HG03025 (cell line): ENCODE measurements around the gene CHAC1.

Experiments
- ATAC-seq: cut with Tn5 transposase; IDR thresholded peaks from one replicate; pipeline ENCODE4 v1.9.1; 2021; ENCODE audit warnings: mild to moderate bottlenecking, moderate library complexity; ENCODE audit not compliant: unreplicated experiment, low FRiP score

Gene CHAC1, protein sequence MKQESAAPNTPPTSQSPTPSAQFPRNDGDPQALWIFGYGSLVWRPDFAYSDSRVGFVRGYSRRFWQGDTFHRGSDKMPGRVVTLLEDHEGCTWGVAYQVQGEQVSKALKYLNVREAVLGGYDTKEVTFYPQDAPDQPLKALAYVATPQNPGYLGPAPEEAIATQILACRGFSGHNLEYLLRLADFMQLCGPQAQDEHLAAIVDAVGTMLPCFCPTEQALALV

DNA sequence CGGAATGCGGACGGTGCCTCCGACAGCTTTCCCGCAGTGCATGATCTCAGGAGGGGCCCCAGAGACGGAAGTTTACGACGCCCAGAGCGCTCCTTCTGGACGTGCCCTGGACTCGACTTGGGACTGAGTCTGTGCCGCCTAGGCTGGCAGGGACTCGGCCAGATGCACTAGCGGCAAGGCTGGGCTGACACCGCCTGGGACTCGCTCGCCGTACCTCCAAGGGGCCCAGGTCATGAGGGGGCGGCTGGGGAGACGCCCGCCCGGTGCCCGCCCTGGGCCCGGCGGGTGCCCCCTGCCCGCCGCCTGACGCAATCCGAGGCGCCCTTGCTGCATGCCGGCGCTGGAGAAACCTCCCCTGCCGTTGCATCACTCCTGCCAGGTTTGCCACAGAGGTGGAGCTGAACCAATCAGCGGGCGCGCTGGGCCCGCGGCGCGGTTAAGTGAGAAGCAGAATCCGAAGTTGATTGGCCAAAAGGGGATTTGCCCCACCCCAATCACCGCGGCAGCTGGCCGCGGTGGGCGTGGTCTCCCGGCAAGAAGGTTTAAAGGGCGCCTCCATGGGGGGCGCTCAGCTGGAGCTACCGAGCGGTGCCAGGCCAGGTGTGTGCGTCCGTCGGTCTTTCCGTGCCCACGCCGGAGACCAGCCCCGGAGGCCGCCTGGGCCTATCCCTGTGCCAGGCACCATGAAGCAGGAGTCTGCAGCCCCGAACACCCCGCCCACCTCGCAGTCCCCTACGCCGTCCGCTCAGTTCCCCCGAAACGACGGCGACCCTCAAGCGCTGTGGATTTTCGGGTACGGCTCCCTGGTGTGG is at the start of gene CHAC1:
CHAC1 (plus strand) TSS at position 571 of the 812 bp plus-strand sequence; CDS start at position 684, 113 bp downstream.
- ATAC-seq: peak; percentile 81

DNA sequence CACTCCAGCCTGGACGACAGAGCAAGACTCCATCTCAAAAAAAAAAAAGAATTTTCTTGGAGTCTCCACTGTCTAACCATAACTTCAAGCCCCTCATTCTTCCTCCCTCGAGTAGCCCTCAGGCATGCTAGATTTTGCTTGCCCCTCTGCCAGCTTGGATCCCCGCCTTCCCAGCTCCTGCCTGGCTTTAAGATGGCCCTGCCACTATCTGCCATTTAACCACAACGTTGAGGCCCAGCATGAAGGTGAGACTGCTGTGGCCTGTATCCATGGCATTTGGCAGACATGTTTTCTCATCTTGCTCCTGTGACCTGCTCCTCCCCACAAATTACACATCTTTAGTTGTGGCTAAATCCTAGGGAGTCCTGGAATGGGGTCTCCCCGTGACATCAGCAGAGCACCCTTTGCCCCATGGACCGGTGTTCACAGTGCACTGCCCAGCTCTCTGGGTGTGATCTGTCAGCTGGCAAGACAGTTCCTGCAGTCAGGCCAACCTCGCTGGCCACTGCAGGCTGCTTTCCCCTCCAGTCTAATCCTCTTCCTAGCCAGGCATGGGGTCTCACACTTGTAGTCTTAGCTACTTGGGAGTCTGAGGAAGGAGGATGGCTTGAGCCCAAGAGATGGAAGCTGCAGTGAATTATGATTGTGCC is 48.6 kb upstream of the CHAC1 start:
- no peak for ATAC-seq

- ATAC-seq: peak; percentile 47
Measured at GRCh38 chr15:40906091-40906990, 46.9 kb upstream of the CHAC1 start.

DNA sequence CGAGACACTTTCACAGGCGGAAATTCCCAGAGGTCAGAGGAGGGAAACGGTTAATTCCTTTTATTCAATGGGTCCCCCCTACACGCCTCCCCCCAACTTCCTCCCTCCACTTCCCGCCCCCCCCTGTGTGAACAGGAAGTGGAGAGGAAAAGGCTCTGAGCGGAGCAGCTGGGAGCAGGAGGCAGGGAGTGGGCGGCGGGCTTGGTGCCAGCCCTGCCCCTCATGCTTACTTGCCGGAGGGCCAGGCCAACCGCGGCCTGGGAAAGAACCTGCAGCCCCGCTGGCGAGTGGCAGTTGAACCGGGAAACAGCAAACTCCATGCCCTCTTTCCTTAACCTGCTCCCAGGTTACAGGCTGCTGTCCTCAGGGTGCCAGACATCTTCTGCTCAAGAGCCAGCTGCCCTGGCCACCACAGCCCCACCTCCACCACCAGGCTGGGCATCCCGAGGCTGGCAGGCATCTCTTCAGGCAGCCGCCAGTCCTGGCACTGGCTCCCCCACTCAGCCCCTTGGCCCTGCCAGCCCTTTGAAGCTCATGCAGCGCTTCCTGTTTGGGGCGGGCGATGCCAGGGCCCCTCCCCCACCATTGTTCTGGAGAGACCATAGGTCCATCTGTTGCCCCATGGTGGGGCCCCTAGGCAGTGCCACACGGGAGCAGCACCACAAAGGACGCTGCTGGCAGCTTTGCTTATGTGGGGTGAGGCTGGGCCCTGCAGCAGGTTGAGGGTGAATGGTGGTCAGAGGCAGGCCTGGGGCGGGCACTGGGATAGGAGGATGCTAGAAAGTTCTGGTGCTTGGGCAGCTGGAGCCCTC is 46.1 kb upstream of the CHAC1 start:
- no peak for ATAC-seq

DNA sequence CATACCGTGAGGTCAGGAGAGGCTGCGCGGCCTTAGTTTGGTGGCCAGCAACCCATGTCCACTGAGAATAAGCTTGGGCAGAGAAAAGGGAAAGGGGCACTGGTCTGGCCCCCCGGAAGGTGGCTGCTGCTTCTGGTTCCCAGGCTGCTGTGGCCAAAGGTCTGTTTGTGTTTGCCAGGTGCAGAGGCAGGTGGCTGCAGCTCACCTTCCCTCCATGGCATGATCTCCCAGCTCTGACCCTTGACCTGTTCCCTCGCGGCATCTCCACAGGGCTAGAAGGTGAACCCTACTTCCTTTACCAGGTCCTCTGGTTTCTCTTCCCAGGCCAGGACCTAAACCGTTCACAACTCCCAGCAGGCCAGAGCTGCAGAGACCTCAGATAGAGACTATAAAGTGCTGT is 45.2 kb upstream of the CHAC1 start:
- ATAC-seq: no peak

GRCh38 chr15:40909662-40910630 is 43.3 kb upstream of the CHAC1 start:
- ATAC-seq: no peak

GRCh38 chr15:40911141-40911540 is 42.1 kb upstream of the CHAC1 start:
- ATAC-seq: no peak

- no peak for ATAC-seq
Measured at GRCh38 chr15:40911693-40912092, 41.6 kb upstream of the CHAC1 start.

GRCh38 chr15:40912478-40912877 is 40.8 kb upstream of the CHAC1 start:
- no peak for ATAC-seq

DNA sequence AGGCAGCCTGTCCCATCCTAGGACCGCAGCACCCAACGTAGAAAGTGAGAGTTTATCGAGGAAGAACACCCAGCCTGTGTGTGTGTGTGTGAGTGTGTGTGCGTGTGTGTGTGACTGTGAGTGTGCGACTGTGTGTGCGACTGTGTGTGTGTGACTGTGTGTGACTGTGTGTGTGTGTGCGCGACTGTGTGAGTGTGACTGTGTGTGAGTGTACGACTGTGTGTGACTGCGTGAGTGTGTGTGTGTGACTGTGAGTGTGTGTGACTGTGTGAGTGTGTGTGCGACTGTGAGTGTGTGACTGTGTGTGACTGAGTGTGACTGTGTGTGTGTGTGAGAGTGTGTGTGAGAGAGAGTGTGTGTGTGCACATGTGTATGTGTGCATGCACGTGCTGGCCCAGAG is 39.3 kb upstream of the CHAC1 start:
- ATAC-seq: no peak

- ATAC-seq: no peak
Measured at GRCh38 chr15:40914486-40914885, 38.8 kb upstream of the CHAC1 start.

DNA sequence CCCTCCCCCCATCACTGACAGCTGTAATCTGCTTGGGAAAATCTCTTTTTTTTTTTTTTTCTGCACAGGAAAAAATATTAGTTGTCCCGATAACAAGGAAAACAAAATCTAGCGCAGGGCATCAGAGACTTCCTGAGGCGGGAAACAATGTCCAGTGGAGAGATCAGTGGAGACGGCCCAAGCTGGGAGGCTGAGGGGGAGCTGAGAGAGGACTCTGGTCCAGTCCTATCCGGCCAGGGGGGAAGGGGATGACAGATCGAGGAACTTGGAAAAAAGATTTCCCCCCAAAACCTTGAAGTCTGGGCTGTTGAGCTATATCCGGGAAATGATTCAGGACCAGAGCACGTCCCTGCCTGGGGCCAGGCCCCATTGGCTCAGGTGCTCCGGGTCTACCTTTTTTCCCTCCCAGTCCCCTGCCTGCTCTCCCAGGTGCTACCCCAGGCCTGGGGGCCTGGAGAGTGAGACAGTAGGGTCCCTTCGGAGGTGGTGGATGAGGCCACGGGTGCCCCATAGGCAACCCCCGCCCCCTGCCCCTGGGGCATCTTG is 38.1 kb upstream of the CHAC1 start:
- ATAC-seq: no peak

- ATAC-seq: no peak
Measured at GRCh38 chr15:40915679-40916078, 37.6 kb upstream of the CHAC1 start.

DNA sequence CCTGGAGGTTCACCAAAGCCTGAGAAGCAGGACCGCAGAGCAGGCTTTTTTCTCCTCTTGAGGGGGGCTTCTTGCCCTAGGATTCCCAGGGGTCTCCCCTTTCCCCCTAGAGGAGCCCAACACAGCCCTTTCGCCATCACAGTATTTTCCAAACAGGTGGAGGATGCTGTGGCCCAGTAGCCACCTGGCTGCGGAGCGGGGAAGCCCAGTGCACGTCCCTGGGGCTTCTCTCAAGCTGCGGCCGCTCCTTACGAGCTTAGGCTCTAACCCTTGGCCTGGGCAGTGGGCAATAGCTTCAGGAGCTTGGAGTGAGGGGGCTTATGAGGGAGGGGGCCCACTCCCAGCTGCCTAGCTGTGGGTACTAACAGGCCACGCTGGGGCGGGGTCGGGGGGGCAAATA is 35.7 kb upstream of the CHAC1 start:
- no peak for ATAC-seq

DNA sequence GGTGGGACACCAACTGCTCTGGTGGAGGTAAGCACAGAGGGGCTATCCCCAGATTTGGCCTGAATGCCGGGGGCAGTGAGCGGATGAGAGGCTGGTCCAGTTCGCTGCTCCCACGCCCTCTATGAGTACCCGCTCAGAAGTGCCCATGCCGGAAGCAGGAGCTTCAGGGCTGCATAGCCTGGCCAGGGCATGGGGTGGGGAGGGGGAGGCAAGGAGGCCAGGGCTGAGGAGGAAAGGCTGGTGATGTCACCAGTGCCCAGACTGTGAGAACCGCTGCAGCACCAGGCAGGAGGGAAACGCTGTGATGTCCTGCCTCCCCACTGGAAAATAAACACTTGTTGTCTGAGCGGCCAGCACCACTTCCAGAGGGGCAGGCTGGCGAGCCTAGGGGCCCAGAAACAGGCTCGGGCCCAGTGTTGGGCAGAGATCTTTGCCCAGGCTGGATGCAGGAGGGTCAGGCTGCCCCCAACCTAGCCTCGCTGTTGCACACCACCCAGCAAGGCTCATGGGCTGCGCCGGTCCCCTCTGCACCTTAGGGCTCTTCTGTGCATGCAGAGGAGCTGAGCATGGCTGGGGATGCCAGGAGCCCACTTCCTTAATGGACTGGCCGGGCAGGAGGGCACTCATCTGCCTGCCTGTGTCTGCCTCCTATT is 35.0 kb upstream of the CHAC1 start:
- no peak for ATAC-seq

GRCh38 chr15:40918799-40919392 is 34.4 kb upstream of the CHAC1 start:
- ATAC-seq: no peak

DNA sequence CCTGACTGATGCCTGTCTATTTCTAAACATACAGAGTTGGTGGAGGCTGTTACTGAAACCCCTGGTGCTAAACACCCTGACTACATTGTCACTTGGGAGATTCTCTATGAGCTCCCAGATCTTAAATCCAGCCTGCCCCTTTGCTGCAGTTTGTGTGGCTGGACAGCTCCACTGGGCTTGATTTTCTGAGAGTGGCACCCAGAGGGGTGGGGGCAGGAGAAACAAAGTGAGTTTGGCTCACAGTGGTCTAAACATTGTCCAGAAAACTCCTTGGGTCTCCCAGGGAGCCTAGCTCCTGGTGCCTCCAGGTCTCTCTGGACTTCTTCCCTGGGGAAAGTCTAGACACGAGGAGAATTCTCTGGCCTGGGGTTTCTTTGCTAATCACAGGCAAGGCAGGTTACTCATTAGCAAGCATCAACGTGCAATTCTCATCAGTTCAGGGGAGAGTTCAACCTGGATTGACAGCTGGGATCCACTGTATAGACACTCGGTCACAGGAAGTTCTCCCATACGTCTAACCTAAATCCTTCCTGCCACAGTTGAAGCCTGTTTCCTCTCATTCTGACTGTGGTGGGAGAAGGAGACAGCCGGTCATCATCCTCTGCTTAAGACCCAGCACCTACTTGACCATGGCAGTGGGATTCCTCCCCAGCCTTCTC is 31.2 kb upstream of the CHAC1 start:
- no peak for ATAC-seq
